Upper lobe of left lung (tissue), 6 donors: ENCODE data around the gene TJAP1. TPM values are rescaled to one million over a fixed set of nuclear protein-coding genes. Genes with fewer than 3 reads are reported as not detected.

Experiments used
- ATAC-seq, 2 donors: fragments of 200-7000 bp; cut with Tn5 transposase; one replicate each; pipeline ENCODE4 v1.9.1; 2022; ENCODE audit warnings: mild to moderate bottlenecking in 2 of 2, moderate library complexity in 2 of 2; ENCODE audit not compliant: low FRiP score in 2 of 2
- DNase-seq, 2 donors: peaks; one replicate each; pipeline ENCODE4 v3.0.0-alpha.2; 2019 to 2020
- H3K27ac ChIP-seq, 4 donors: fragments of 200-600 bp; sonication (generic); one replicate each; pipeline ENCODE4 v1.5.1; 2016 to 2019
- H3K27me3 ChIP-seq, 4 donors: fragments of 200-600 bp; sonication (generic); one replicate each; pipeline ENCODE4 v1.5.1; 2017 to 2019
- H3K36me3 ChIP-seq, 4 donors: fragments of 200-600 bp; sonication (generic); one replicate each; pipeline ENCODE4 v1.5.1; 2016 to 2019
- H3K4me1 ChIP-seq, 4 donors: fragments of 200-600 bp; sonication (generic); one replicate each; pipeline ENCODE4 v1.5.1; 2018 to 2019
- H3K4me3 ChIP-seq, 4 donors: fragments of 200-600 bp; sonication (generic); one replicate each; pipeline ENCODE4 v1.5.1; 2017 to 2019; ENCODE audit warnings: mild to moderate bottlenecking in 2 of 4, moderate library complexity in 1 of 4
- H3K9me3 ChIP-seq, 4 donors: fragments of 200-600 bp; sonication (generic); one replicate each; pipeline ENCODE4 v1.5.1; 2018 to 2019
- EP300 ChIP-seq, 4 donors: sonication (generic); formaldehyde crosslinking; IDR thresholded peaks; one replicate each; pipeline ENCODE4 v1.5.1; 2017; ENCODE audit warnings: antibody characterized with exemption in 4 of 4, control low read depth in 2 of 4
- POLR2A ChIP-seq, 4 donors: fragments of 450-650 bp; IDR thresholded peaks; one replicate each; pipeline ENCODE4 v1.5.1; 2016 to 2017; ENCODE audit warnings: antibody characterized with exemption in 4 of 4, mild to moderate bottlenecking in 2 of 4
- POLR2AphosphoS5 ChIP-seq, 2 donors: sonication (generic); formaldehyde crosslinking; IDR thresholded peaks; one replicate each; pipeline ENCODE4 v1.5.1; 2017; ENCODE audit warnings: antibody characterized with exemption in 2 of 2
- WGBS, 2 donors: methylation state at CpG; one replicate each; pipeline ENCODE4 v1.1.5; 2017 to 2018; 5-methylcytosine and 5-hydroxymethylcytosine counted together
- total RNA-seq, 6 donors: library from RNA; depleted of rRNA in 4 of 6; stranded (reverse); fragments of >200 nt in 4 of 6; gene quantifications; one replicate each; pipeline versions ENCODE4 v1.1.0 to v1.2.1, GENCODE V29; 2016 to 2021
- TF ChIP-seq, protein P1 (sequence below), 6 experiments: fragments of 450-650 bp in 4 of 6; fragments of 200-600 bp in 2 of 6; sonication (generic) in 2 of 6; IDR thresholded peaks; one replicate each; pipeline ENCODE4 v1.5.1; 2016 to 2019; ENCODE audit warnings: antibody characterized with exemption in 6 of 6
- donor health status: DM: no; HTN: no; CAD: no; lungs with moderate emphysema.
- donor health status: DM: no; HTN: yes; CAD: no; lungs with severe emphysema.

Gene TJAP1
- total RNA-seq, 6 donors from 2014 or later = 22.2 to 57.6 (median 31.1) TPM

DNA sequence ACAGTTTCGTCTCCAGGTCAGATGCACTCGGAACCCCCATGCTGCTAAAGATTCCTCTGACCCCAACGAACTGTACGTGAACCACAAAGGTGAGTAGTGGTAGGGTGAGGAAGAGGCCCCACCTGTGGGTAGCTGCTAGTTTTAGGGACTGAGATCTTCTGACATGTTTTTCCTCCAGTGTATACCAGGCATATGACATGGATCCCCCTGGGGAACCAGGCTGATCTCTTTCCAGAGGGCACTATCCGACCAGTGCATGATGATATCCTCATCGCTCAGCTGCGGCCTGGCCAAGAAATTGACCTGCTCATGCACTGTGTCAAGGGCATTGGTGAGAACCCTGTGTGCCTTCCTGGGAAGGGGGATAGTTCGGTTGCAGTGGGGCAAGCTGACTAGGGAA, 42.7 kb downstream of the TJAP1 start:
- H3K27ac ChIP-seq = no peak overlapping the region
- H3K36me3 ChIP-seq = peaks cover 34 to 70% (median 58%) of the 10 kb centered on the region in 4 donors
- TF ChIP-seq, protein P1, sequence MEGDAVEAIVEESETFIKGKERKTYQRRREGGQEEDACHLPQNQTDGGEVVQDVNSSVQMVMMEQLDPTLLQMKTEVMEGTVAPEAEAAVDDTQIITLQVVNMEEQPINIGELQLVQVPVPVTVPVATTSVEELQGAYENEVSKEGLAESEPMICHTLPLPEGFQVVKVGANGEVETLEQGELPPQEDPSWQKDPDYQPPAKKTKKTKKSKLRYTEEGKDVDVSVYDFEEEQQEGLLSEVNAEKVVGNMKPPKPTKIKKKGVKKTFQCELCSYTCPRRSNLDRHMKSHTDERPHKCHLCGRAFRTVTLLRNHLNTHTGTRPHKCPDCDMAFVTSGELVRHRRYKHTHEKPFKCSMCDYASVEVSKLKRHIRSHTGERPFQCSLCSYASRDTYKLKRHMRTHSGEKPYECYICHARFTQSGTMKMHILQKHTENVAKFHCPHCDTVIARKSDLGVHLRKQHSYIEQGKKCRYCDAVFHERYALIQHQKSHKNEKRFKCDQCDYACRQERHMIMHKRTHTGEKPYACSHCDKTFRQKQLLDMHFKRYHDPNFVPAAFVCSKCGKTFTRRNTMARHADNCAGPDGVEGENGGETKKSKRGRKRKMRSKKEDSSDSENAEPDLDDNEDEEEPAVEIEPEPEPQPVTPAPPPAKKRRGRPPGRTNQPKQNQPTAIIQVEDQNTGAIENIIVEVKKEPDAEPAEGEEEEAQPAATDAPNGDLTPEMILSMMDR (IDR thresholded peaks at IDR 0.05) = no peak
- ATAC-seq (no peak), DNase-seq (no peak)
- no peaks in the 10 kb centered on the region for H3K9me3 ChIP-seq
- H3K27me3 ChIP-seq = no peaks in the 10 kb centered on the region
- WGBS, 2 donors = 90 to 93% methylated on average over 4 to 8 of the region's 8 CpGs
- no peak overlapping the region for H3K4me3 ChIP-seq
- peaks cover 25 to 34% (median 28%) of the 10 kb centered on the region in 4 donors for H3K4me1 ChIP-seq

DNA sequence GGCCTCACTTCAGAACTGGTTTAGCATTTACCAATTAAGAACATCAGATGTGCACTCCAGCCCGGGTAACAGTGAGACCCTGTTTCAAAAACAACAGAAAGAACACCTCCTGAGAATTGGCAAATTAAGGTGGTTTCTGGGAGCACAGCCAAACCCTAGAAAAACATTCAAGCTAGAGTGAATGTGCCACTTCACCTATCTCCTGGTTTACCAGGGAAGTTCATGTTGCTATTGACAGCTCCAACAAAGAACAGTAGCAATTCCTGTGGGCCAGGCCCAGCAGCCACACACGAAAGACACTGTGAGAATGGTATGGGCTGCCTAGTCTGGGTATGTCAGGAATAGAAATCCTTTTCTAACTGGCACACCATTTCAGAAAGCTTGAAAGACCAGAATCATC, 44.5 kb downstream of the TJAP1 start:
- Histone ChIP-seq H3K9me3 (no peaks in the 10 kb centered on the region), H3K27ac (no peak overlapping the region), H3K27me3 (no peaks in the 10 kb centered on the region), H3K36me3 (peaks cover 42 to 78% (median 70%) of the 10 kb centered on the region in 4 donors), H3K4me1 (peaks cover 15 to 22% (median 16%) of the 10 kb centered on the region in 4 donors), H3K4me3 (no peak overlapping the region)
- TF ChIP-seq POLR2AphosphoS5 (IDR thresholded peaks at IDR 0.05) (no peak), POLR2A (IDR thresholded peaks at IDR 0.05) (no peak), EP300 (IDR thresholded peaks at IDR 0.05) (no peak)
- TF ChIP-seq, protein P1 (IDR thresholded peaks at IDR 0.05) = no peak
- ATAC-seq (no peak), DNase-seq (no peak)
- 59 to 82% methylated on average over 2 of the region's 2 CpGs for WGBS, 2 donors

DNA sequence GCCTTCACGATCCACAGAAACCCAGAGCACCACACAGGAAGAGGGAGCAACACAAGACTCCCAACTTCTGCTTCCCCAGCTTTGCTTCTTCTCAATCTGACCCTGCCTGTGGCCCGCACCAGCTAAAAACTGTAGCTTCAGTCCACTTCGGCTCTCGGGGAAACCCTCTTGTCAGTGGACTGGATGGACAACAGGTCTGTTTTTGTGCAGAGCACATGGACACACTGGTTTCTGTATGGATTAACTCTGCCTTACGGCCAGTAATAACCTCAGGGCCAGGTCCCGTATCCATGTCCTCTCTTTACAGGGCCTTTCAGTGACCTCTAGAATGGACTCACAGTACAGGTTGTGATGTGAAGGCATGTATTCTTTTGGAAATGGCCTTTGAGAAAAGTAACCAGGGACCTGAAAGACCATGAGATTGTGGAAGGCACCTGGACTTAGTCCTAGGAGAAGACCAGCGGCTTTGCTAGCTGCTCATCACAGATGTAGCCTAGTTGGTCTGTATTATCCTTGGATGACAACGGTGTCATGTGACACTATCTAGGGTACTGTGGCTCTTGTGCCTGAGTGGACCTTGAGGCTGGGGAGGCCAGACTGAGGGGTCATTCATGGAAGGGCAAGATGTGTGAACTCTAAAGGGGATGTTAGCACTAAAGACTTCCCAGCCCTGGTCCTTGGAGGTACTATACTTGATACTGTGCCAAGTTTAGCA, 45.3 kb downstream of the TJAP1 start:
- Histone ChIP-seq H3K9me3 (no peaks in the 10 kb centered on the region), H3K27ac (peak overlapping the region in 1 of 4 donors; percentile 18), H3K36me3 (peaks cover 50 to 87% (median 78%) of the 10 kb centered on the region in 4 donors), H3K4me1 (peaks cover 12 to 19% (median 13%) of the 10 kb centered on the region in 4 donors), H3K4me3 (no peak overlapping the region), H3K27me3 (no peaks in the 10 kb centered on the region)
- ATAC-seq (no peak), DNase-seq (no peak)
- 83 to 86% methylated on average over 7 to 8 of the region's 8 CpGs for WGBS, 2 donors
- TF ChIP-seq POLR2AphosphoS5 (IDR thresholded peaks at IDR 0.05) (no peak), POLR2A (IDR thresholded peaks at IDR 0.05) (no peak), EP300 (IDR thresholded peaks at IDR 0.05) (no peak)

DNA sequence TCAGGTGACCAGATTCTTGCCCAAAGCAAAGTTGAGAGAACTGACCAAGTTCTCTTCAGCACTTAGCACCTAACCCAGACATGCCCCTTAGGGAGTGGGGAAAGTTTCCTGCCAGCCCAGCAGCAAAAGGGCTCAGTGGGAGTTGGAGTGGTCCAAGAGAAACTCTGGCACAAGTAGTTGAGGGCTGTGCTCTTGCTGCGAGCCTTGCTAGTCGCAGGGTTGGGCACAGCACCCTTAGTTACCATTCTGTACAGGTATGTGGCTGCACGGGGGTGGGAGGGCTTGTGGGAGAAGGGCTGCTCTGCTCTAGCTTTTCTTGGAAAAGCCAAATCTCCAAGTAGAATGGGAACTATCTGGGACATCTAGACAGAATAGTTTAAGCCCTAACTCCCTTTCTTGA, 45.9 kb downstream of the TJAP1 start:
- ATAC-seq = no peak
- peaks cover 6 to 13% (median 7%) of the 10 kb centered on the region in 4 donors for H3K4me1 ChIP-seq
- no peaks in the 10 kb centered on the region for H3K9me3 ChIP-seq
- WGBS, 2 donors = 93 to 98% methylated on average over 2 to 3 of the region's 3 CpGs
- no peak for TF ChIP-seq POLR2AphosphoS5 (IDR thresholded peaks at IDR 0.05)
- TF ChIP-seq EP300 (IDR thresholded peaks at IDR 0.05) = no peak
- TF ChIP-seq POLR2A (IDR thresholded peaks at IDR 0.05) = no peak
- TF ChIP-seq, protein P1 (IDR thresholded peaks at IDR 0.05) = no peak
- H3K36me3 ChIP-seq = peaks cover 54 to 93% (median 84%) of the 10 kb centered on the region in 4 donors
- H3K27me3 ChIP-seq = no peaks in the 10 kb centered on the region
- no peak overlapping the region for H3K4me3 ChIP-seq
- DNase-seq = no peak
- H3K27ac ChIP-seq = no peak overlapping the region

DNA sequence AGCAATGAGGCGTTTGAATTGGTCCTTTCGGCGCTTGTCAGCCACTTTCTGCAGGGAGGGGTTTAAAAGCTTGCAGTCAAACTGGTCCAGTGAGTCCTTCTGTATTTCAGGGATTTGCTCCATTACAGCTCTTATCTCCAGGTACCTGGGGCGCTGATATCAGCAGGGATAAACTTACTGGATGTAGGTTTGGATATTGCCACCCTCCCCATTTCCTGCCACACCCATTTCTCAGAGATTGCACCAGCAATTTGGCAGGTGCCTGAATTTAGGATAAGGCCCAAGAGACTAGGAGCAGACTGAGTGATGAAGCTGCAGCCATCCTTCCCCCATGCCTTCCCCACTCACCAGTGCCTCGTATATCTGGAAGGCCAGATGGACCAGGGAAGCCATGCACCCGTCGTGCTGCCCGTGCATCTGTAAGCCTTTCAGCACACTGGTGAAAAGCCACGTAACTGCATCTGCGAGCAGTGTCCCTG, 47.2 kb downstream of the TJAP1 start:
- ATAC-seq (no peak), DNase-seq (no peak)
- Histone ChIP-seq H3K27ac (no peak overlapping the region), H3K4me1 (peaks cover 0 to 8% (median 0%) of the 10 kb centered on the region in 4 donors), H3K9me3 (no peaks in the 10 kb centered on the region), H3K36me3 (peaks cover 55 to 99% (median 88%) of the 10 kb centered on the region in 4 donors), H3K27me3 (no peaks in the 10 kb centered on the region), H3K4me3 (no peak overlapping the region)
- TF ChIP-seq, protein P1 (IDR thresholded peaks at IDR 0.05) = no peak
- TF ChIP-seq POLR2A (IDR thresholded peaks at IDR 0.05) (no peak), EP300 (IDR thresholded peaks at IDR 0.05) (no peak), POLR2AphosphoS5 (IDR thresholded peaks at IDR 0.05) (no peak)
- 74 to 98% methylated on average over 5 to 10 of the region's 10 CpGs for WGBS, 2 donors
